Vagina (tissue), 2 donors: ENCODE results near the gene FMC1. TPM values are rescaled to one million over a fixed set of nuclear protein-coding genes. Genes with fewer than 3 reads are reported as not detected.
"Not testable (repeated sequence)": the region's sequence is repeated elsewhere in the genome, so short reads cannot be mapped to it uniquely, and the experiment has no call there.

Experiments
- DNase-seq, 2 donors: peaks; one replicate each; pipeline ENCODE4 v3.0.0-alpha.2; 2017; ENCODE audit errors: extremely low spot score in 2 of 2
- H3K27ac ChIP-seq: fragments of 200-600 bp; sonication (generic); one replicate; pipeline ENCODE4 v1.5.1; 2019
- H3K27me3 ChIP-seq: fragments of 200-600 bp; sonication (generic); one replicate; pipeline ENCODE4 v1.5.1; 2019
- H3K36me3 ChIP-seq, 2 donors: fragments of 200-600 bp; sonication (generic); one replicate each; pipeline ENCODE4 v1.5.1; 2017 to 2019
- H3K4me1 ChIP-seq: fragments of 200-600 bp; sonication (generic); one replicate; pipeline ENCODE4 v1.5.1; 2019
- H3K4me3 ChIP-seq, 2 donors: fragments of 200-600 bp; sonication (generic); 1 replicate in 1 of 2; 2 replicates in 1 of 2; pipeline ENCODE4 v1.5.1; 2016 to 2019
- H3K9me3 ChIP-seq: fragments of 200-600 bp; sonication (generic); one replicate; pipeline ENCODE4 v1.5.1; 2019
- CTCF ChIP-seq, 3 experiments: fragments of 450-650 bp in 2 of 3; fragments of 200-600 bp in 1 of 3; sonication (generic) in 1 of 3; IDR thresholded peaks; one replicate each; pipeline ENCODE4 v1.5.1; 2017 to 2019; ENCODE audit warnings: antibody characterized with exemption in 3 of 3, mild to moderate bottlenecking in 2 of 3, moderate library complexity in 2 of 3
- POLR2A ChIP-seq, 2 donors: fragments of 450-650 bp; IDR thresholded peaks; one replicate each; pipeline ENCODE4 v1.6.1; 2017; ENCODE audit warnings: antibody characterized with exemption in 2 of 2, mild to moderate bottlenecking in 2 of 2, moderate library complexity in 2 of 2
- POLR2AphosphoS5 ChIP-seq, 2 donors: sonication (generic); formaldehyde crosslinking; IDR thresholded peaks; one replicate each; pipeline ENCODE4 v1.9.0; 2017; ENCODE audit warnings: antibody characterized with exemption in 2 of 2, mild to moderate bottlenecking in 2 of 2, low read depth in 1 of 2; ENCODE audit not compliant: insufficient read depth in 1 of 2
- intact Hi-C: fragments of 100-400 bp; cut with DNase I; formaldehyde crosslinking; loops from one replicate; pipeline ENCODE4 v1.15.1; 2023
- total RNA-seq: library from RNA; depleted of rRNA; stranded (reverse); fragments of >200 nt; gene quantifications from one replicate; pipeline ENCODE4 v1.2.3, GENCODE V29; 2016

The FMC1 gene
- total RNA-seq, 1 donor from 2014 or later, result 8.6 TPM

GRCh38 chr7:139332697-139333359 lies 8.3 kb upstream of the FMC1 start:
- H3K27me3 ChIP-seq, result no peaks in the 10 kb centered on the region
- TF ChIP-seq CTCF (IDR thresholded peaks at IDR 0.05) (no peak), POLR2A (IDR thresholded peaks at IDR 0.05) (no peak), POLR2AphosphoS5 (IDR thresholded peaks at IDR 0.05; ENCODE audit: insufficient read depth in 1 of 2, low read depth in 1 of 2) (no peak)
- H3K4me1 ChIP-seq, result no peaks in the 10 kb centered on the region
- H3K4me3 ChIP-seq, result no peak overlapping the region
- no peaks in the 10 kb centered on the region for H3K36me3 ChIP-seq
- no peaks in the 10 kb centered on the region for H3K9me3 ChIP-seq
- intact Hi-C loops, result no loop called here
- H3K27ac ChIP-seq, result no peak overlapping the region
- DNase-seq, result no peak

- intact Hi-C loops, H3K27me3 ChIP-seq, H3K4me3 ChIP-seq, H3K27ac ChIP-seq, H3K4me1 ChIP-seq, H3K36me3 ChIP-seq, H3K9me3 ChIP-seq, DNase-seq: not testable (repeated sequence)
Observed at GRCh38 chr7:139333443-139333842, 7.7 kb upstream of the FMC1 start.

- DNase-seq, result no peak
- no peaks in the 10 kb centered on the region for H3K9me3 ChIP-seq
- H3K27me3 ChIP-seq, result no peaks in the 10 kb centered on the region
- H3K4me1 ChIP-seq, result no peaks in the 10 kb centered on the region
- intact Hi-C loops, result no loop called here
- TF ChIP-seq POLR2A (IDR thresholded peaks at IDR 0.05), result no peak
- no peak for TF ChIP-seq POLR2AphosphoS5 (IDR thresholded peaks at IDR 0.05; ENCODE audit: insufficient read depth in 1 of 2, low read depth in 1 of 2)
- TF ChIP-seq CTCF (IDR thresholded peaks at IDR 0.05), result no peak
- no peaks in the 10 kb centered on the region for H3K36me3 ChIP-seq
- no peak overlapping the region for H3K27ac ChIP-seq
- no peak overlapping the region for H3K4me3 ChIP-seq
Observed at GRCh38 chr7:139334399-139335150, 6.6 kb upstream of the FMC1 start.

- DNase-seq, result no peak
- Histone ChIP-seq H3K27ac (no peak overlapping the region), H3K36me3 (no peaks in the 10 kb centered on the region), H3K9me3 (no peaks in the 10 kb centered on the region), H3K4me1 (peaks cover 18% of the 10 kb centered on the region), H3K4me3 (no peak overlapping the region), H3K27me3 (no peaks in the 10 kb centered on the region)
- intact Hi-C loops, result no loop called here
- no peak for TF ChIP-seq POLR2A (IDR thresholded peaks at IDR 0.05)
- TF ChIP-seq CTCF (IDR thresholded peaks at IDR 0.05), result no peak
- TF ChIP-seq POLR2AphosphoS5 (IDR thresholded peaks at IDR 0.05; ENCODE audit: insufficient read depth in 1 of 2, low read depth in 1 of 2), result no peak
Observed at GRCh38 chr7:139339025-139339424, 2.1 kb upstream of the FMC1 start.

GRCh38 chr7:139339698-139340036 lies 1.5 kb upstream of the FMC1 start:
- intact Hi-C loops, result loop anchor here (2.0 kb wide), 1 partner anchor 19 kb away; the partner anchor contains the start of gene LUC7L2
- no peak for TF ChIP-seq CTCF (IDR thresholded peaks at IDR 0.05)
- no peak for TF ChIP-seq POLR2AphosphoS5 (IDR thresholded peaks at IDR 0.05; ENCODE audit: insufficient read depth in 1 of 2, low read depth in 1 of 2)
- no peak for TF ChIP-seq POLR2A (IDR thresholded peaks at IDR 0.05)
- no peaks in the 10 kb centered on the region for H3K9me3 ChIP-seq
- no peaks in the 10 kb centered on the region for H3K36me3 ChIP-seq
- peak overlapping the region; percentile 100 for H3K27ac ChIP-seq
- H3K4me1 ChIP-seq, result peaks cover 18% of the 10 kb centered on the region
- DNase-seq, result no peak
- no peaks in the 10 kb centered on the region for H3K27me3 ChIP-seq
- peak overlapping the region; percentile 62 to 85 for H3K4me3 ChIP-seq
